ENCODE data around the gene PXYLP1. TPM values are rescaled to one million over a fixed set of nuclear protein-coding genes. Genes with fewer than 3 reads are reported as not detected.
"Not testable (repeated sequence)": the region's sequence is repeated elsewhere in the genome, so short reads cannot be mapped to it uniquely, and the experiment has no call there.

The PXYLP1 gene
- total RNA-seq, 2 donors from 2014 or later = 37.7 to 53.6 TPM

DNA sequence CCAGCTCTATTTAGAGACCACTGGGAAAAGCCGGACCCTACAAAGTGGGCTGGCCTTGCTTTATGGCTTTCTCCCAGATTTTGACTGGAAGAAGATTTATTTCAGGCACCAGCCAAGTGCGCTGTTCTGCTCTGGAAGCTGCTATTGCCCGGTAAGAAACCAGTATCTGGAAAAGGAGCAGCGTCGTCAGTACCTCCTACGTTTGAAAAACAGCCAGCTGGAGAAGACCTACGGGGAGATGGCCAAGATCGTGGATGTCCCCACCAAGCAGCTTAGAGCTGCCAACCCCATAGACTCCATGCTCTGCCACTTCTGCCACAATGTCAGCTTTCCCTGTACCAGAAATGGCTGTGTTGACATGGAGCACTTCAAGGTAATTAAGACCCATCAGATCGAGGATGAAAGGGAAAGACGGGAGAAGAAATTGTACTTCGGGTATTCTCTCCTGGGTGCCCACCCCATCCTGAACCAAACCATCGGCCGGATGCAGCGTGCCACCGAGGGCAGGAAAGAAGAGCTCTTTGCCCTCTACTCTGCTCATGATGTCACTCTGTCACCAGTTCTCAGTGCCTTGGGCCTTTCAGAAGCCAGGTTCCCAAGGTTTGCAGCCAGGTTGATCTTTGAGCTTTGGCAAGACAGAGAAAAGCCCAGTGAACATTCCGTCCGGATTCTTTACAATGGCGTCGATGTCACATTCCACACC lies 60.9 kb downstream of the PXYLP1 start:
- WGBS, 2 experiments (ENCODE audit: insufficient coverage in 1 of 2, insufficient read length in 1 of 2) = 94 to 98% methylated on average over 8 to 19 of the region's 19 CpGs
- no peaks in the 10 kb centered on the region for H3K27me3 Mint-ChIP-seq (ENCODE audit: insufficient read depth)
- no peak overlapping the region for H3K9ac ChIP-seq (ENCODE audit: extremely low read depth, low read length, poor library complexity, severe bottlenecking)
- no peaks in the 10 kb centered on the region for H3K27me3 ChIP-seq (ENCODE audit: control insufficient read depth, insufficient read depth, low read length, poor library complexity, severe bottlenecking)
- no peak overlapping the region for H3K4me3 ChIP-seq (ENCODE audit: low read length)
- TF ChIP-seq, protein P1, sequence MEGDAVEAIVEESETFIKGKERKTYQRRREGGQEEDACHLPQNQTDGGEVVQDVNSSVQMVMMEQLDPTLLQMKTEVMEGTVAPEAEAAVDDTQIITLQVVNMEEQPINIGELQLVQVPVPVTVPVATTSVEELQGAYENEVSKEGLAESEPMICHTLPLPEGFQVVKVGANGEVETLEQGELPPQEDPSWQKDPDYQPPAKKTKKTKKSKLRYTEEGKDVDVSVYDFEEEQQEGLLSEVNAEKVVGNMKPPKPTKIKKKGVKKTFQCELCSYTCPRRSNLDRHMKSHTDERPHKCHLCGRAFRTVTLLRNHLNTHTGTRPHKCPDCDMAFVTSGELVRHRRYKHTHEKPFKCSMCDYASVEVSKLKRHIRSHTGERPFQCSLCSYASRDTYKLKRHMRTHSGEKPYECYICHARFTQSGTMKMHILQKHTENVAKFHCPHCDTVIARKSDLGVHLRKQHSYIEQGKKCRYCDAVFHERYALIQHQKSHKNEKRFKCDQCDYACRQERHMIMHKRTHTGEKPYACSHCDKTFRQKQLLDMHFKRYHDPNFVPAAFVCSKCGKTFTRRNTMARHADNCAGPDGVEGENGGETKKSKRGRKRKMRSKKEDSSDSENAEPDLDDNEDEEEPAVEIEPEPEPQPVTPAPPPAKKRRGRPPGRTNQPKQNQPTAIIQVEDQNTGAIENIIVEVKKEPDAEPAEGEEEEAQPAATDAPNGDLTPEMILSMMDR (conservative IDR thresholded peaks at IDR 0.05) = no peak
- peaks cover 52% of the 10 kb centered on the region for H3K36me3 ChIP-seq (ENCODE audit: control insufficient read depth, insufficient read depth, low read length)
- H3K9me3 Mint-ChIP-seq = peaks cover 11% of the 10 kb centered on the region
- peaks cover 46% of the 10 kb centered on the region for H3K36me3 Mint-ChIP-seq (ENCODE audit: low read depth)
- H3K27ac Mint-ChIP-seq = no peak overlapping the region
- H3K9me3 ChIP-seq (ENCODE audit: control insufficient read depth, low read length) = no peaks in the 10 kb centered on the region
- H3K4me1 Mint-ChIP-seq = peaks cover 3% of the 10 kb centered on the region
- H3K4me1 ChIP-seq (ENCODE audit: control insufficient read depth, insufficient read depth, low read length) = no peaks in the 10 kb centered on the region
- no peak for DNase-seq
- no peak overlapping the region for H3K27ac ChIP-seq (ENCODE audit: low read depth, low read length)
- no peak overlapping the region for H3K4me3 Mint-ChIP-seq

DNA sequence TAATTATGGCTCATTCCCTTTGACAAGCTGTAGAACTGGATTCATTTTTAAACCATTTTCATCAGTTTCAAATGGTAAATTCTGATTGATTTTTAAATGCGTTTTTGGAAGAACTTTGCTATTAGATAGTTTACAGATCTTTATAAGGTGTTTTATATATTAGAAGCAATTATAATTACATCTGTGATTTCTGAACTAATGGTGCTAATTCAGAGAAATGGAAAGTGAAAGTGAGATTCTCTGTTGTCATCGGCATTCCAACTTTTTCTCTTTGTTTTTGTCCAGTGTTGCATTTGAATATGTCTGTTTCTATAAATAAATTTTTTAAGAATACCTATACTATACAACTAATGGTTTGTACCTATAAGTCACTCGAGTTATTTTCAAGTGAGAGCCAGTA lies 62.7 kb downstream of the PXYLP1 start:
- no peak overlapping the region for H3K27ac Mint-ChIP-seq
- no peaks in the 10 kb centered on the region for H3K27me3 Mint-ChIP-seq (ENCODE audit: insufficient read depth)
- no peak overlapping the region for H3K4me3 Mint-ChIP-seq

GRCh38 chr3:141294848-141295247 lies 63.2 kb downstream of the PXYLP1 start:
- TF ChIP-seq, protein P1 (conservative IDR thresholded peaks at IDR 0.05) = no peak
- Histone ChIP-seq H3K27ac (ENCODE audit: low read depth, low read length) (no peak overlapping the region), H3K4me1 (ENCODE audit: control insufficient read depth, insufficient read depth, low read length) (no peaks in the 10 kb centered on the region), H3K36me3 (ENCODE audit: control insufficient read depth, insufficient read depth, low read length) (peaks cover 33% of the 10 kb centered on the region), H3K9ac (ENCODE audit: extremely low read depth, low read length, poor library complexity, severe bottlenecking) (no peak overlapping the region), H3K27me3 (ENCODE audit: control insufficient read depth, insufficient read depth, low read length, poor library complexity, severe bottlenecking) (no peaks in the 10 kb centered on the region), H3K4me3 (ENCODE audit: low read length) (peak overlapping the region; percentile 45), H3K9me3 (ENCODE audit: control insufficient read depth, low read length) (peaks cover 5% of the 10 kb centered on the region)
- Mint-ChIP-seq H3K36me3 (ENCODE audit: low read depth) (peaks cover 41% of the 10 kb centered on the region), H3K27me3 (ENCODE audit: insufficient read depth) (no peaks in the 10 kb centered on the region), H3K4me1 (peaks cover 3% of the 10 kb centered on the region), H3K9me3 (peaks cover 28% of the 10 kb centered on the region), H3K27ac (no peak overlapping the region), H3K4me3 (no peak overlapping the region)
- 80 to 90% methylated on average over 1 to 2 of the region's 2 CpGs for WGBS, 2 experiments (ENCODE audit: insufficient coverage in 1 of 2, insufficient read length in 1 of 2)
- DNase-seq = no peak

More for the DNA sequence above, 62.7 kb downstream of the PXYLP1 start:
- TF ChIP-seq, protein P1 (conservative IDR thresholded peaks at IDR 0.05) = no peak
- Histone ChIP-seq H3K27ac (ENCODE audit: low read depth, low read length) (no peak overlapping the region), H3K9me3 (ENCODE audit: control insufficient read depth, low read length) (peaks cover 5% of the 10 kb centered on the region), H3K9ac (ENCODE audit: extremely low read depth, low read length, poor library complexity, severe bottlenecking) (no peak overlapping the region), H3K36me3 (ENCODE audit: control insufficient read depth, insufficient read depth, low read length) (peaks cover 38% of the 10 kb centered on the region), H3K4me3 (ENCODE audit: low read length) (no peak overlapping the region), H3K27me3 (ENCODE audit: control insufficient read depth, insufficient read depth, low read length, poor library complexity, severe bottlenecking) (no peaks in the 10 kb centered on the region), H3K4me1 (ENCODE audit: control insufficient read depth, insufficient read depth, low read length) (no peaks in the 10 kb centered on the region)
- Mint-ChIP-seq H3K36me3 (ENCODE audit: low read depth) (peaks cover 43% of the 10 kb centered on the region), H3K4me1 (peaks cover 3% of the 10 kb centered on the region), H3K9me3 (peaks cover 25% of the 10 kb centered on the region)
- DNase-seq = no peak
- 97% methylated on average over 3 of the region's 3 CpGs; no CpG with 5 or more reads in 1 of the 2 experiments for WGBS, 2 experiments (ENCODE audit: insufficient coverage in 1 of 2, insufficient read length in 1 of 2)

DNA sequence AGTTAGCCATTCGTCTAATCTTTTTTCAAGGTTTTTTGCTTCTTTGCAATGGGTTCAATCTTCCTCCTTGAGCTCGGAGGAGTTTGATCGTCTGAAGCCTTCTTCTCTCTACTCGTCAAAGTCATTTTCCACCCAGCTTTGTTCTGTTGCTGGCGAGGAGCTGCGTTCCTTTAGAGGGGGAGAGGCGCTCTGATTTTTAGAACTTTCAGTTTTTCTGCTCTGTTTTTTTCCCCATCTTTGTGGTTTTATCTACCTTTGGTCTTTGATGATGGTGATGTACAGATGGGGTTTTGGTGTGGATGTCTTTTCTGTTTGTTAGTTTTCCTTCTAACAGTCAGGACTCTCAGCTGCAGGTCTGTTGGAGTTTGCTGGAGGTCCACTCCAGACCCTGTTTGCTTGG lies 68.8 kb downstream of the PXYLP1 start:
- DNase-seq; H3K27ac Mint-ChIP-seq; H3K4me1 Mint-ChIP-seq; H3K4me1 ChIP-seq (ENCODE audit: control insufficient read depth, insufficient read depth, low read length); H3K36me3 ChIP-seq (ENCODE audit: control insufficient read depth, insufficient read depth, low read length); H3K27me3 Mint-ChIP-seq (ENCODE audit: insufficient read depth); H3K4me3 ChIP-seq (ENCODE audit: low read length); H3K9ac ChIP-seq (ENCODE audit: extremely low read depth, low read length, poor library complexity, severe bottlenecking); H3K4me3 Mint-ChIP-seq; H3K27ac ChIP-seq (ENCODE audit: low read depth, low read length); H3K27me3 ChIP-seq (ENCODE audit: control insufficient read depth, insufficient read depth, low read length, poor library complexity, severe bottlenecking): not testable (repeated sequence)
- peaks cover 28% of the 10 kb centered on the region for H3K36me3 Mint-ChIP-seq (ENCODE audit: low read depth)
- peaks cover 17% of the 10 kb centered on the region for H3K9me3 ChIP-seq (ENCODE audit: control insufficient read depth, low read length)
- 97 to 98% methylated on average over 4 to 6 of the region's 7 CpGs for WGBS, 2 experiments (ENCODE audit: insufficient coverage in 1 of 2, insufficient read length in 1 of 2)
- H3K9me3 Mint-ChIP-seq = peaks cover 50% of the 10 kb centered on the region

All from endodermal cell (in vitro differentiated cells).